ENCODE measurements around the gene ZFP64.

DNA sequence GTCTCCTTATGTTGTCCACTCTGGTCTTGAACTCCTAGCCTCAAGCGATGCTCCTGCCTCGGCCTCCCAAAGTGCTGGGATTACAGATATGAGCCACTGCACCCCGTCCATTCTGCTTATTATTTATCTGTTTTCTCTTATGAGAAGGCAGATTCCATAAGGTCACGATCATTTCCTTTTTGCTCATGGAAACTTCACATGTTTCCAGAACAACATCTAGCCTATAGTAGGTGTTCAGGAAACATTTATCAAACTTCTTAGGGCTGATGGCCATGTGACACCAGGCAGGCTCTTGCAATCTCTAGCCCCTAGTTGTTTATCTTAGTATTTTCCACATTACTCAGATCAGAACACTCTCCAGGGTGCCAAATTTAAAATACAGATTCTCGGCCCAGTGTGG is 61.2 kb downstream of the ZFP64 start:
- TF ChIP-seq, protein P1, sequence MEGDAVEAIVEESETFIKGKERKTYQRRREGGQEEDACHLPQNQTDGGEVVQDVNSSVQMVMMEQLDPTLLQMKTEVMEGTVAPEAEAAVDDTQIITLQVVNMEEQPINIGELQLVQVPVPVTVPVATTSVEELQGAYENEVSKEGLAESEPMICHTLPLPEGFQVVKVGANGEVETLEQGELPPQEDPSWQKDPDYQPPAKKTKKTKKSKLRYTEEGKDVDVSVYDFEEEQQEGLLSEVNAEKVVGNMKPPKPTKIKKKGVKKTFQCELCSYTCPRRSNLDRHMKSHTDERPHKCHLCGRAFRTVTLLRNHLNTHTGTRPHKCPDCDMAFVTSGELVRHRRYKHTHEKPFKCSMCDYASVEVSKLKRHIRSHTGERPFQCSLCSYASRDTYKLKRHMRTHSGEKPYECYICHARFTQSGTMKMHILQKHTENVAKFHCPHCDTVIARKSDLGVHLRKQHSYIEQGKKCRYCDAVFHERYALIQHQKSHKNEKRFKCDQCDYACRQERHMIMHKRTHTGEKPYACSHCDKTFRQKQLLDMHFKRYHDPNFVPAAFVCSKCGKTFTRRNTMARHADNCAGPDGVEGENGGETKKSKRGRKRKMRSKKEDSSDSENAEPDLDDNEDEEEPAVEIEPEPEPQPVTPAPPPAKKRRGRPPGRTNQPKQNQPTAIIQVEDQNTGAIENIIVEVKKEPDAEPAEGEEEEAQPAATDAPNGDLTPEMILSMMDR (IDR thresholded peaks at IDR 0.05; ENCODE audit: insufficient read depth, low read depth, low read length): no peak
- no peak for TF ChIP-seq EZH2 (IDR thresholded peaks at IDR 0.05; ENCODE audit: insufficient read depth, low read length)
